OCI-M2 (cell line): ENCODE results near the gene TRIM2.

Experiments used
- DNase-seq: peaks from one replicate; lab custom pipeline; 2025; ENCODE audit not compliant: unreplicated experiment; lab: John Stamatoyannopoulos, UW

The TRIM2 gene

DNA sequence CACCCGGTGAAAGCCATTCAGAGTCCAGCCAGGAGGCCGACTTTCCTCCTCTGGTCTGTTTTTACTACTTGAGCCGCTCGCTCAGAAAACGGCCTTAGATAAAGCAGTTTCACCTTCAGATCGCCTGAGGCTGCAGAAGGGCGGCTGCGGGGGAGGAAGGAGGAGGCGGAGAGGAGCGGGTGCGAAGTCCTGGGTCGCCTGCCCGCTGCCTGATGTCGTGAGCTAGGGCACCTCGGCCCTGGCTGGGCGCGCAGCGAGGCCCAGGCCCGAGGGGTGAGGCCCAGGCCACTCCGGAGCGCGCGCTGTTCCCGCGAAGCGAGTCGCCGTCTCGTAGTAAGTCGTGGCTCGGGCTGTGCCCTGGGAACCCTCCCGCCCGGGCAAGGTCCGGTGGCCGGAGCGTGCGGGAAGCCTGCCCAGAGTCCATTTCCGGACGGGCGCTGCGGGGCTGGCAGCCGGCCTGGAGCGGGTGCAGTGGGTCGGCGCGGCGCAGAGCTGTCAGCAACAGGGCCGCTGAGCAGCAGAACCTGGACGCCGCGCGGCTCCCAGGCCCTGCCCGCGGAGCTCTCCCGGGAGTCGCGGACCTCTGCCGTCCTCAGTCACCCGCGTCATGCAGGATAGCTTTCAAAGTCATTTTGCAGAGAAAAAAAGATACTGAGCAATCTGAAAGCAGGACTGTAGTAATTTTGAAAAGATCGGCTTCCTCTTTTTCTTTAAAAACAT, 18.6 kb downstream of the TRIM2 start:
- DNase-seq = no peak

DNA sequence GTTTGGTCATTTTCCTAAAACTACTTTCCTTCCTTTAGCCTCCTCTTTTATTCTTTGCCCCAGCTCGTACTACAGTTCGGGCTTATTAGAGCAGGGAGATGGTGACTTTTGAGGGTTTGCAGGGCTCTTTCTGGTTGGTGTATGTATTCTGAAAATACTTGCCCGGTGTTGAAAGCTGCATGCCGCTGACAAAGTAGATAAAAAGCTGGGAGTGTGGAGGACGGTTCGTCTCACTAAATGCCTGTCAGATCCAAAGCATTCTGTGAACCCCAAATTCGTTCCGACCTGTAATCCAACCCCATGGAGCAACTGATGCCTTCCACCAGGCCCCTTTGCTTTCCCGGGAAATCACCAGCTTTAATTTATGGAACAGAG, 19.2 kb downstream of the TRIM2 start:
- no peak for DNase-seq

GRCh38 chr4:153223930-153224329, 19.7 kb downstream of the TRIM2 start:
- DNase-seq = no peak

DNA sequence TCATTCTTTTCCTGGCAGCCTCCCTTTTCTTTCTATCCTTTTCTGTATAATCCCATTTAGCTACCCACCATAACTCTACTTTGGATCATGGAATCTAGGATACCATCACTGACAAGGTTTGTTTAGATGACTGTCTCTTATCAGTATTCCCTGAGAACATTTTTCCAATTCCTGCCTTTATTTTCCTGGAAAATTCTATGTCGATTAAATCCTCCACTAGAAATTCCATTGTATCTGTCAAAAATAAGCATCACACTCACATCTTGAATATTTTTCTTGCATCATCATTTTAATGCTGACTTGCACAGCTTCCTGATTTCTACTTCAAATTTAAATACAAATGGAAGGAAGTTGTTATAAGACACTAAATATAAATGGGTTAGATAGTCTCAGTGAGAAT, 20.2 kb downstream of the TRIM2 start:
- DNase-seq = no peak

- DNase-seq = no peak
Observed at GRCh38 chr4:153227469-153228075, 23.3 kb downstream of the TRIM2 start.

DNA sequence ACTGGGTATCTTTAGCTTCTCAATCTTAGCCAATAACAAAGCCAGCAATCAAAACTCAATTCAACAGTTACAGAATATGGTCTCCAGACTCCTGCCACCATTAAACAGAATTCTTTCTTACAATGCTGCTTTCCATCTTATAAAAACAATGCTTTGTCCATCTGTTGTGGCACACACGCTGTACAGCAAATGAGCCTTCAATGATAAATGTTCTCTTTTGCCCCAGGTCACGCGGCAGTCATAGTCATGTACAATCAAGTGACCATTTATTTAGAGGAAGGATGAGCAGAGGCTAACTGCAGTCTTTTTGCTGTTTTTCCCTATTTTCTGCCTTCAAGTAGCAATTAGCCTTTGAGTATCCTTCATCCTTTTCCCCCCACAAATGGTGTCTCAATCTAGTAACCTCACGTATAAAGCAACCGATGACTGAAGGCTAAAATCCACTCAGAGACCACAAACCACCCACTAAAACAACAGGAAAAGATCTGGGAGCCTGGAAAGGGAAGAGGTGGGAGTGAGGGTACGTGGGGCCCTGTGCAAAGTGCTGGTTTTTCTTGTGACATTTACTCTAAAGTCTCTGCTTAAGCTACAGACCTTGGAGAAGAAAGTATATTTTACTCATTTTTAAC, 24.4 kb downstream of the TRIM2 start:
- no peak for DNase-seq

DNA sequence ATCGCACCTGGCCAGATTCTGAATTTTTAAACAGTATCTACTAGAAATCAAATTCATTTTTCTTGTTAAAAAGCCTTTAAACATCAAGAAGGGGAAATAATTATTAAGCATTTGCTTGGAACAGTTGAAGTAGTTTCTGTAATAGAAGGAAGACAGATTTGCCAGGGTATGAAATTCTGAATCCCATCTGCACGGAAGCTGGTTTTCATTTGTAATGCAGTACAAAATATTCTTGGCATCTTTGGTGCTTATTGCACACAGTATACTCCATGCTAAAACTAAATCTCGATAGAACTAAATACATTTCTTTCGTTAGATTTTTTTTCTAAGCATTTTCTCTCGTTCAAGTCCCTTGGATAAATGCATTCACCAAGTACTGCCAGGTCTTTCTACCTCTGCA, 25.3 kb downstream of the TRIM2 start:
- DNase-seq = no peak

- DNase-seq = no peak
Observed at GRCh38 chr4:153232768-153233167, 28.5 kb downstream of the TRIM2 start.

GRCh38 chr4:153233761-153234371, 29.6 kb downstream of the TRIM2 start:
- no peak for DNase-seq

GRCh38 chr4:153234885-153235284, 30.6 kb downstream of the TRIM2 start:
- DNase-seq = no peak

- DNase-seq = no peak
Observed at GRCh38 chr4:153238135-153238919, 34.1 kb downstream of the TRIM2 start.

- DNase-seq = no peak
Observed at GRCh38 chr4:153239409-153239808, 35.2 kb downstream of the TRIM2 start.

DNA sequence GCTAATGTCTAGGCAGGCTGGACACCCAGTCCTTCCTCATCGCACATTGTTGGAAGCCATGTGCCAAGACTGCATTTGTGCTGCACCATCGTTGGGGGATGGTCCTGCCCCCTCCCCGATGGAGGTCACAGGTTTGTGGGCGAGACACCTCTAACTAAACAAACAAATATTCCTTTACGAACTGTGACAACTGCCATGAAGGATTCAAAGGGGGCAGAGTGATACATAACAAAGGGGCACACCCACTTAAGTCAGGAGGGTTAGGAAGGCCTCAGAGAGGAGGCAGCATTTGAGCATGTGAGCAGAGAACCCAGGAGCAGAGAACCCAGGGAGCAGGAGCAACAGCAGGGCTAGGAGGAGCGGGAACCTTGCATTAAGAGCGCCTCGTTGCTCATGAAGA, 37.1 kb downstream of the TRIM2 start:
- no peak for DNase-seq

- no peak for DNase-seq
Observed at GRCh38 chr4:153241970-153242838, 38.0 kb downstream of the TRIM2 start.

- DNase-seq = no peak
Observed at GRCh38 chr4:153242839-153243324, 38.6 kb downstream of the TRIM2 start.

- DNase-seq = no peak
Observed at GRCh38 chr4:153243468-153243867, 39.2 kb downstream of the TRIM2 start.

DNA sequence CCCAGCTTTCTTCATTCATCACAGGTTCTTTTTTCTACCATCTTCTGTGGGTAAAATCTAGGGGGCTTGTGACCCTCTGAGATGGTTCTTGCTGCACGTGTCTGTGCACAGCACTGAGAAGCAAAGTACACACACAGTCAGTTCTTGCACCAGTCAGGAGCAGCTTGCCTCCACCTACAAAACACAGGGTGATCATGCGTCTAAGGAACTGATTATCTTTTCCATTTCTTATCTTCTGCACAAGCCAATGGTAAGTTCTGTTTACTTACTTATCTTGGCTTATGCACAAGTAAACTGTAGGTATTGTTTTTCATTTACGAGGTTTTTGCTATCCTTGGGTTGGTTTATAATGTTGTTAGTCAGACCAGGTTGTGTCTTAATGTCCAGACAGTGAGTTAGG, 40.7 kb downstream of the TRIM2 start:
- DNase-seq = no peak

GRCh38 chr4:153245775-153246174, 41.5 kb downstream of the TRIM2 start:
- DNase-seq = no peak

GRCh38 chr4:153246446-153247115, 42.3 kb downstream of the TRIM2 start:
- DNase-seq = no peak

- no peak for DNase-seq
Observed at GRCh38 chr4:153247116-153247490, 42.9 kb downstream of the TRIM2 start.
